Neural crest cell (in vitro differentiated cells): ENCODE results near the gene ATP6V0D1. TPM values are rescaled to one million over a fixed set of nuclear protein-coding genes. Genes with fewer than 3 reads are reported as not detected.

Experiments used
- DNase-seq: peaks from one replicate; pipeline ENCODE4 v3.0.0; 2021; ENCODE audit warnings: low read depth, mixed read lengths, low spot score
- H3K27ac Mint-ChIP-seq: one replicate; pipeline ENCODE4 v1.8.0; 2021; ENCODE audit warnings: mild to moderate bottlenecking, mixed read lengths; ENCODE audit not compliant: unreplicated experiment
- H3K27me3 Mint-ChIP-seq: 2 replicates; pipeline ENCODE4 v1.8.0; 2021; ENCODE audit warnings: low read depth, mild to moderate bottlenecking, mixed read lengths
- H3K36me3 Mint-ChIP-seq: 2 replicates; pipeline ENCODE4 v1.8.0; 2021; ENCODE audit warnings: low read depth, mild to moderate bottlenecking, mixed read lengths
- H3K4me1 Mint-ChIP-seq: 2 replicates; pipeline ENCODE4 v1.8.0; 2021; ENCODE audit warnings: mixed read lengths
- H3K4me3 Mint-ChIP-seq: one replicate; pipeline ENCODE4 v1.8.0; 2021; ENCODE audit warnings: mild to moderate bottlenecking, mixed read lengths
- H3K9me3 Mint-ChIP-seq: 2 replicates; pipeline ENCODE4 v1.8.0; 2021; ENCODE audit warnings: mixed read lengths
- total RNA-seq: library from RNA; stranded (reverse); gene quantifications from 2 replicates; pipeline ENCODE4 v1.2.1, GENCODE V29; 2021
- TF ChIP-seq, protein P1 (sequence below): fragments of 200-600 bp; sonication (generic); conservative IDR thresholded peaks from 2 replicates; pipeline ENCODE4 v1.5.0; 2021; ENCODE audit warnings: antibody characterized with exemption, mild to moderate bottlenecking

The ATP6V0D1 gene
- total RNA-seq, 1 donor from 2014 or later, result 54.7 TPM

DNA sequence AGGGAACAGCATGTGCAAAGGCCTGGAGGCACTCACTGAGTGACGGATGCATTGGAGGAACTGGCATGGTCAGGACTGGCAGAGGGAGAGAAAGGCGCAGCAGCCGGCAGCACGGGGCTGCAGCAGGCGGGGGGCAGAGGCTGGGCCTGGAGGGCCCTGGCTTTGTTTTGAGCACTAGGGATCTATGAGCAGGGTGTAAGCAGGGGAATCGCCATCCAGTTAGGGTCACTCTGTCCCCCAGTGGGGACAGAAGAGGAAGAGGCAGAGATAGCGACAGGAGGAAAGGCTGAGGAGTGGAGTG lies 35.9 kb downstream of the ATP6V0D1 start:
- Mint-ChIP-seq H3K27me3 (no peaks in the 10 kb centered on the region), H3K4me3 (no peak overlapping the region), H3K36me3 (no peaks in the 10 kb centered on the region), H3K9me3 (no peaks in the 10 kb centered on the region), H3K27ac (no peak overlapping the region), H3K4me1 (peaks cover 7% of the 10 kb centered on the region)
- no peak for DNase-seq
- TF ChIP-seq, protein P1, sequence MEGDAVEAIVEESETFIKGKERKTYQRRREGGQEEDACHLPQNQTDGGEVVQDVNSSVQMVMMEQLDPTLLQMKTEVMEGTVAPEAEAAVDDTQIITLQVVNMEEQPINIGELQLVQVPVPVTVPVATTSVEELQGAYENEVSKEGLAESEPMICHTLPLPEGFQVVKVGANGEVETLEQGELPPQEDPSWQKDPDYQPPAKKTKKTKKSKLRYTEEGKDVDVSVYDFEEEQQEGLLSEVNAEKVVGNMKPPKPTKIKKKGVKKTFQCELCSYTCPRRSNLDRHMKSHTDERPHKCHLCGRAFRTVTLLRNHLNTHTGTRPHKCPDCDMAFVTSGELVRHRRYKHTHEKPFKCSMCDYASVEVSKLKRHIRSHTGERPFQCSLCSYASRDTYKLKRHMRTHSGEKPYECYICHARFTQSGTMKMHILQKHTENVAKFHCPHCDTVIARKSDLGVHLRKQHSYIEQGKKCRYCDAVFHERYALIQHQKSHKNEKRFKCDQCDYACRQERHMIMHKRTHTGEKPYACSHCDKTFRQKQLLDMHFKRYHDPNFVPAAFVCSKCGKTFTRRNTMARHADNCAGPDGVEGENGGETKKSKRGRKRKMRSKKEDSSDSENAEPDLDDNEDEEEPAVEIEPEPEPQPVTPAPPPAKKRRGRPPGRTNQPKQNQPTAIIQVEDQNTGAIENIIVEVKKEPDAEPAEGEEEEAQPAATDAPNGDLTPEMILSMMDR, result no peak

- Mint-ChIP-seq H3K27ac (peak overlapping the region; percentile 35), H3K9me3 (no peaks in the 10 kb centered on the region), H3K27me3 (no peaks in the 10 kb centered on the region), H3K4me1 (peaks cover 7% of the 10 kb centered on the region), H3K4me3 (no peak overlapping the region), H3K36me3 (no peaks in the 10 kb centered on the region)
- TF ChIP-seq, protein P1, result no peak
- no peak for DNase-seq
Measured at GRCh38 chr16:67444259-67445125, 36.5 kb downstream of the ATP6V0D1 start.

DNA sequence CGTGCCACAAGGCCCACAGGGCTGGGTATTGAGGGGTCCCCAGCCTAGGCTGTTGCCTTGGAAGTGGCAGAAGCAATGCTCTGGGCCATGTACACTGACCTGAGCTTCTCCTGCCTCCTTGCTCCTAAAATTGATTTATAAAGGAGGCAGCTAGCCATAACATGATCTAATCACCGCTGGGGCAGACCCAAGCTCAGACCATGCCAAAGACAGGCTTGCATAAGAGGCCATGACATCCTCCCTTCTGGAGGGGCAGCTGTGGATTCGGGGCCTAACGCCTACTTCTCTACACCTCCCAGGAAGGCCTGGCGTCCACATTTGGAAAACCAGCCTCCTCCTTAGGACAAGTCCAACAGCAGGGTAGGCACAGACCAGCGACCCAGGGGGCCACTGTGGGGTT lies 37.7 kb downstream of the ATP6V0D1 start:
- Mint-ChIP-seq H3K36me3 (no peaks in the 10 kb centered on the region), H3K9me3 (no peaks in the 10 kb centered on the region), H3K27me3 (no peaks in the 10 kb centered on the region), H3K4me1 (peaks cover 7% of the 10 kb centered on the region), H3K4me3 (no peak overlapping the region), H3K27ac (no peak overlapping the region)
- no peak for DNase-seq
- TF ChIP-seq, protein P1, result no peak

GRCh38 chr16:67442581-67443255 lies 38.2 kb downstream of the ATP6V0D1 start:
- Mint-ChIP-seq H3K36me3 (no peaks in the 10 kb centered on the region), H3K4me1 (peaks cover 7% of the 10 kb centered on the region), H3K27ac (no peak overlapping the region), H3K9me3 (no peaks in the 10 kb centered on the region), H3K27me3 (no peaks in the 10 kb centered on the region), H3K4me3 (no peak overlapping the region)
- DNase-seq, result no peak
- TF ChIP-seq, protein P1, result no peak

GRCh38 chr16:67441907-67442306 lies 39.0 kb downstream of the ATP6V0D1 start:
- TF ChIP-seq, protein P1, result no peak
- DNase-seq, result no peak
- Mint-ChIP-seq H3K4me3 (no peak overlapping the region), H3K27me3 (no peaks in the 10 kb centered on the region), H3K36me3 (no peaks in the 10 kb centered on the region), H3K27ac (peak overlapping the region; percentile 63), H3K4me1 (peaks cover 7% of the 10 kb centered on the region), H3K9me3 (no peaks in the 10 kb centered on the region)
